Activated T-helper 17 cell treated with anti-CD3 and anti-CD28 coated beads, Interleukin-2, amount 50 U/mL, for 72 hours (primary cell): ENCODE results near the gene CEP170. TPM values are rescaled to one million over a fixed set of nuclear protein-coding genes. Genes with fewer than 3 reads are reported as not detected.

Experiments
- ATAC-seq: fragments of 150-1000 bp; cut with Tn5 transposase; replicated peaks from 2 replicates; pipeline ENCODE4 v1.10.0; 2021; ENCODE audit warnings: mild to moderate bottlenecking, moderate library complexity
- H3K27ac Mint-ChIP-seq: one replicate; pipeline ENCODE4 v1.8.0; 2022; ENCODE audit warnings: mixed read lengths
- H3K27me3 Mint-ChIP-seq: one replicate; pipeline ENCODE4 v1.8.0; 2022; ENCODE audit warnings: mixed read lengths
- H3K36me3 Mint-ChIP-seq: one replicate; pipeline ENCODE4 v1.8.0; 2022; ENCODE audit warnings: low read depth, mild to moderate bottlenecking, mixed read lengths
- H3K4me1 Mint-ChIP-seq: one replicate; pipeline ENCODE4 v1.8.0; 2022; ENCODE audit warnings: mixed read lengths
- H3K4me3 Mint-ChIP-seq: one replicate; pipeline ENCODE4 v1.8.0; 2022; ENCODE audit warnings: mild to moderate bottlenecking, mixed read lengths
- H3K9me3 Mint-ChIP-seq: one replicate; pipeline ENCODE4 v1.8.0; 2022; ENCODE audit warnings: mixed read lengths
- total RNA-seq, 2 donors: library from RNA; stranded (reverse); gene quantifications; one replicate each; pipeline ENCODE4 v1.2.3, GENCODE V29; 2022

Gene CEP170
- total RNA-seq = 10 to 100 TPM; 30.4 to 43.3 TPM

GRCh38 chr1:243254927-243255790 is at the start of gene CEP170:
Gene CEP170, minus strand, starts transcription at chr1:243255281. Its CDS starts 30,001 bp downstream, at chr1:243225280.
- no peaks in the 10 kb centered on the region for H3K4me1 Mint-ChIP-seq
- peak; percentile 61 for ATAC-seq
- H3K36me3 Mint-ChIP-seq = peaks cover 14% of the 10 kb centered on the region
- no peaks in the 10 kb centered on the region for H3K27me3 Mint-ChIP-seq
- peak within 1 kb of the TSS; percentile 99 for H3K4me3 Mint-ChIP-seq
- peak within 1 kb of the TSS; percentile 99 for H3K27ac Mint-ChIP-seq
- no peaks in the 10 kb centered on the region for H3K9me3 Mint-ChIP-seq

GRCh38 chr1:243301059-243301458 is 46.0 kb upstream of the CEP170 start:
- Mint-ChIP-seq H3K4me3 (no peak overlapping the region), H3K9me3 (peaks cover 9% of the 10 kb centered on the region), H3K4me1 (no peaks in the 10 kb centered on the region), H3K36me3 (peaks cover 47% of the 10 kb centered on the region), H3K27ac (no peak overlapping the region), H3K27me3 (no peaks in the 10 kb centered on the region)
- ATAC-seq = no peak

GRCh38 chr1:243299069-243299468 is 44.0 kb upstream of the CEP170 start:
- Mint-ChIP-seq H3K4me1 (no peaks in the 10 kb centered on the region), H3K36me3 (peaks cover 67% of the 10 kb centered on the region), H3K27me3 (no peaks in the 10 kb centered on the region), H3K27ac (no peak overlapping the region), H3K4me3 (no peak overlapping the region), H3K9me3 (peaks cover 15% of the 10 kb centered on the region)
- ATAC-seq = no peak

- peaks cover 17% of the 10 kb centered on the region for H3K9me3 Mint-ChIP-seq
- no peak for ATAC-seq
- peaks cover 91% of the 10 kb centered on the region for H3K36me3 Mint-ChIP-seq
- H3K4me3 Mint-ChIP-seq = no peak overlapping the region
- H3K27me3 Mint-ChIP-seq = no peaks in the 10 kb centered on the region
- H3K4me1 Mint-ChIP-seq = no peaks in the 10 kb centered on the region
- no peak overlapping the region for H3K27ac Mint-ChIP-seq
Observed at GRCh38 chr1:243294723-243295121, 39.6 kb upstream of the CEP170 start.

- H3K4me1 Mint-ChIP-seq = no peaks in the 10 kb centered on the region
- no peak overlapping the region for H3K4me3 Mint-ChIP-seq
- H3K27me3 Mint-ChIP-seq = no peaks in the 10 kb centered on the region
- no peak for ATAC-seq
- no peak overlapping the region for H3K27ac Mint-ChIP-seq
- peaks cover 91% of the 10 kb centered on the region for H3K36me3 Mint-ChIP-seq
- H3K9me3 Mint-ChIP-seq = peaks cover 17% of the 10 kb centered on the region
Observed at GRCh38 chr1:243293941-243294722, 39.1 kb upstream of the CEP170 start.

- Mint-ChIP-seq H3K36me3 (peaks cover 91% of the 10 kb centered on the region), H3K27ac (no peak overlapping the region), H3K4me3 (no peak overlapping the region), H3K27me3 (no peaks in the 10 kb centered on the region), H3K4me1 (peaks cover 6% of the 10 kb centered on the region), H3K9me3 (peaks cover 17% of the 10 kb centered on the region)
- ATAC-seq = no peak
Observed at GRCh38 chr1:243292117-243292516, 37.0 kb upstream of the CEP170 start.

- Mint-ChIP-seq H3K4me3 (no peak overlapping the region), H3K27me3 (no peaks in the 10 kb centered on the region), H3K36me3 (peaks cover 90% of the 10 kb centered on the region), H3K4me1 (peaks cover 6% of the 10 kb centered on the region), H3K9me3 (peaks cover 17% of the 10 kb centered on the region), H3K27ac (no peak overlapping the region)
- ATAC-seq = no peak
Observed at GRCh38 chr1:243291292-243291691, 36.2 kb upstream of the CEP170 start.

GRCh38 chr1:243288062-243288461 is 33.0 kb upstream of the CEP170 start:
- Mint-ChIP-seq H3K4me3 (peak overlapping the region; percentile 27), H3K27me3 (no peaks in the 10 kb centered on the region), H3K36me3 (peaks cover 90% of the 10 kb centered on the region), H3K27ac (peak overlapping the region; percentile 13), H3K4me1 (peaks cover 6% of the 10 kb centered on the region), H3K9me3 (peaks cover 4% of the 10 kb centered on the region)
- no peak for ATAC-seq

- Mint-ChIP-seq H3K4me3 (peak overlapping the region; percentile 27), H3K4me1 (peaks cover 6% of the 10 kb centered on the region), H3K9me3 (peaks cover 1% of the 10 kb centered on the region), H3K27me3 (no peaks in the 10 kb centered on the region), H3K27ac (peak overlapping the region; percentile 13), H3K36me3 (peaks cover 90% of the 10 kb centered on the region)
- ATAC-seq = peak; percentile 98
Observed at GRCh38 chr1:243287652-243288051, 32.6 kb upstream of the CEP170 start.

GRCh38 chr1:243287123-243287460 is 32.0 kb upstream of the CEP170 start:
- H3K9me3 Mint-ChIP-seq = no peaks in the 10 kb centered on the region
- H3K36me3 Mint-ChIP-seq = peaks cover 90% of the 10 kb centered on the region
- H3K27ac Mint-ChIP-seq = no peak overlapping the region
- H3K4me3 Mint-ChIP-seq = no peak overlapping the region
- H3K4me1 Mint-ChIP-seq = peaks cover 6% of the 10 kb centered on the region
- ATAC-seq = no peak
- no peaks in the 10 kb centered on the region for H3K27me3 Mint-ChIP-seq

- Mint-ChIP-seq H3K27ac (no peak overlapping the region), H3K4me3 (no peak overlapping the region), H3K4me1 (peaks cover 6% of the 10 kb centered on the region), H3K27me3 (no peaks in the 10 kb centered on the region), H3K36me3 (peaks cover 90% of the 10 kb centered on the region), H3K9me3 (no peaks in the 10 kb centered on the region)
- no peak for ATAC-seq
Observed at GRCh38 chr1:243286409-243287122, 31.5 kb upstream of the CEP170 start.

GRCh38 chr1:243281672-243282071 is 26.6 kb upstream of the CEP170 start:
- ATAC-seq = no peak
- Mint-ChIP-seq H3K4me3 (no peak overlapping the region), H3K4me1 (no peaks in the 10 kb centered on the region), H3K27me3 (no peaks in the 10 kb centered on the region), H3K9me3 (no peaks in the 10 kb centered on the region), H3K27ac (no peak overlapping the region), H3K36me3 (peaks cover 76% of the 10 kb centered on the region)

GRCh38 chr1:243280571-243281129 is 25.6 kb upstream of the CEP170 start:
- H3K27me3 Mint-ChIP-seq = no peaks in the 10 kb centered on the region
- H3K9me3 Mint-ChIP-seq = no peaks in the 10 kb centered on the region
- H3K4me1 Mint-ChIP-seq = no peaks in the 10 kb centered on the region
- peaks cover 74% of the 10 kb centered on the region for H3K36me3 Mint-ChIP-seq
- no peak for ATAC-seq
- H3K27ac Mint-ChIP-seq = no peak overlapping the region
- H3K4me3 Mint-ChIP-seq = no peak overlapping the region

- no peaks in the 10 kb centered on the region for H3K27me3 Mint-ChIP-seq
- H3K9me3 Mint-ChIP-seq = no peaks in the 10 kb centered on the region
- peaks cover 42% of the 10 kb centered on the region for H3K36me3 Mint-ChIP-seq
- H3K4me1 Mint-ChIP-seq = no peaks in the 10 kb centered on the region
- ATAC-seq = no peak
- no peak overlapping the region for H3K27ac Mint-ChIP-seq
- H3K4me3 Mint-ChIP-seq = no peak overlapping the region
Observed at GRCh38 chr1:243275316-243275715, 20.2 kb upstream of the CEP170 start.
